NCI-H510A (cell line): ENCODE measurements around the gene NUDT11.
"Not testable (repeated sequence)": the region's sequence is repeated elsewhere in the genome, so short reads cannot be mapped to it uniquely, and the experiment has no call there.

Source experiments
- DNase-seq: peaks from one replicate; lab custom pipeline; 2025; lab: John Stamatoyannopoulos, UW

Gene NUDT11

DNA sequence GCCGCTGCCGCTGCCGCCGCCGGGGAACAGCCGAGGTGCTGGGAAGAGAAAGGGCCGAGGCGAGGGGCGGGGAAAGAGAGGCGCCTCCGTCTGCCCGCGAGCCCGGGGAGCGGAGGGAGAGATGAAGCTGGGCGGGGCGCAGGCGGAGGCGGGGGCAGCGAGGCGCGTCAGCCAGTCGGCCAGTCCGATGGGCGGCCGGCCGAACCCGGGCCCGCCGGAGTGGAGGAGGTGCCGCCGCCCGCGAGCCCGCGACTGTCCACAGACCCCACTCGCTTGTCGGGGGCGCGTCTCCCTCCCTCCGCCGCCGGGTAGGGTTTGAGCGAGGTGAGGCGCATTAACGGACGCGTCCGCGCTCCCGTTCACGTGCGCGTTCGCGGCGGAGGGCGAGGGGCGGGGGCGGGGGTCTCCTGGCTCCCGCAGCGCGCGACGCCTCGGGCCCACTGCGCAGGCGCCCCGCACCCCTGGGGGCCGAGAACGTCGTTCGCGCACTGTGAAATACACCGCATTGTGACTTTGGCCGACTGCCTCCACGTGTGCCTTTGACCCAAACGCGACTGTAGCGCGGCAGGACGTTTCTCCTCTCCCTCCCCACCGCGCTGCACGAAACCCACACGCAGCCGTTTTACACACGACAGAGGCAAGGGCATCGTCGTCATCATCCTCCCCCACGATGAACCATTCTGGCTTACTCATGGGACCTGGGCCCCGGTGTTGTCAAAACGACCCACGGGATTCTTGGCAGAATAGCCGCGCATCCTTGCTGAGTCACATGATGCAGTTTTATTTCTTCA lies at the start of gene NUDT11:
TSS of gene NUDT11 (minus strand) at position 92 of the 791 bp plus-strand sequence. CDS start 148 bp downstream, outside the sequence.
- DNase-seq = no peak

DNA sequence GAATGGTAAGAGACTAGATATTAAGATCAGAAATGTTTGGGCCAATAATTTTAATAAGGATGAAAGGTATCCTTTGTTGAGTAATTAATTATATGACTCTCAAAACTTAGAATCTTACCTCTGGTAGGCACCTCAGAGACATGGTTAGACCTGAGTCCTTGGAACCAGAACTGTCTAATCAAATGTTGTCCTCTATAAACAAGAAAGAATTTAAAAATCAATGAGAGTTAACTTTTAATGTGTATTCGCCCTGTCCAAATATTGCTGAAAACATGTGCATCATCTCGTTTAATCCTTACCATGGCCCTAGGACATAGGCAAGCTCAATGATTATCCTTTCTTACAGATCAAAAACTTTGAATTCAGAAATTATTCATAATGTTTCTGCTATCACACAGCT lies 24.0 kb upstream of the NUDT11 start:
- DNase-seq = no peak

DNA sequence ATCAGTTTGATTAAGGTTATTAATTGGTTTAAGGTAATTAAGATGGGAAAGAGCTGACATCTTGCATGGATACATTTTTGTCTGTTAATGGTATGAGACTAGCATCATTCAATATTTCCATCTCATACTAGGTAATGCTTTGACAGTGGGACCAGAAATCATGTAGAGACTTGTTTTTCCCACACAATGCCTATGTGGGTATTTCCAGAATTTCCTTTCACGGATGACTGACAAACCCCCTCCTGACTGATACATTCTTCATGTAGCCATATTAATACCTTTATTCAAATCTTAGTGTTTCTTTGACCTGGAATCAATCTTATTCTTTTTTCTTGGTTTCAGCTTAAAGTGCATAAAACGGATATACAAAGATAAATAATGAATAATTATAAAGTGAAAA lies 22.7 kb upstream of the NUDT11 start:
- DNase-seq = not testable (repeated sequence)

DNA sequence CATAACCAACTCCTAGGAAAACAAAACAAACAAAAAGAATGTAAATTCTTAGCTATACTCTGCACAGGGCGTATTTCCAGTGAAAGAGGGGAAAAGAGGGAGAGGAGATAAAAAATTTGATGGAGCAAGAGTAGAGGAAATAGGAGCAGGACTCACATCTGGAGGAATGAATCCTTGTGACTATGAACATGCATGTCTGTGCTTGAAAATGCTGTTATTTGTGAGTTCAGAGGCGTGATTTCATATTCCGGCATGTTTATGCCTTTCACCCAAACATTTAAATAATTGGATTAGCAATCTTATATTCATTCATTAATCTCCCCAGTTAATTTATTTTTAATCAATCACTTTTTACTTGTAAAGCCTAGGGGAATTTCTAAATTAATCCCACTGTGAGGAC lies 11.2 kb upstream of the NUDT11 start:
- no peak for DNase-seq

DNA sequence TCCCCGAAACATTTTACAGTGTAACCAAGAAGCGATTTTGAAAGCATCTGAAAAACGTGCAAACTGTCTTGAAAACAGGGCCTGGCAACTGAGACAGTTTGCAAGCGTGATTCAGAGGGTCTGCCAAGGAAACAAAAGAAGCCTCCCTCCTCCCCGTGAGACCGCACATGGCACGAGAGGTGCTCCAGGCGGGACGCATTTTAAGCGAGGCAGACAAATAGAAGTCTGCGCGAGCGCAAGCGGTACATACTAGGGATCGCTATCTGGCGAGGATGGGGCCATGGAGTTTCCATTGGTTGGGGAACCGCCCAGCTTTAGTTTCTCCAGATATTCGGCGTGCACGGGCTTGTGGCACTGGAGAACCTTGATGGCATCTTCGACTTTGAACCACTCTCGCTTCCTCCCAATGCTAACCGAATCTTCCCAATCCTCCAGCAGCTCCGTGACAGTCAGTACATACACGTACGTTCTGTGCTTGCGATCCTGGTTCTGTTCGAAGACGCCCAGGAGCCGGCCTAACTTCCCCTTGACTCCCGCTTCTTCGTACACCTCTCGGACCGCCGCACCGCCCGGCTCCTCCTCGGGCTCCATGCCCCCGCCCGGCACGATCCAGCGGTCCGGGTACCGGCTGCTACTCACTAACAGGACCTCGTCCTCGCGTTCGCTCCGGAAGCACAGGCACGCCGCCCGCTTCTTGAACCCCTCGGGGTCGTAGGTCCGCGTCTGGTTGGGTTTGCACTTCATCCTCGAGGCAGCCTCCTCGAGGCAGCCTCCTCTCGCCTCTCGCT lies 497 bp downstream of the NUDT11 start:
- DNase-seq = not testable (repeated sequence)

DNA sequence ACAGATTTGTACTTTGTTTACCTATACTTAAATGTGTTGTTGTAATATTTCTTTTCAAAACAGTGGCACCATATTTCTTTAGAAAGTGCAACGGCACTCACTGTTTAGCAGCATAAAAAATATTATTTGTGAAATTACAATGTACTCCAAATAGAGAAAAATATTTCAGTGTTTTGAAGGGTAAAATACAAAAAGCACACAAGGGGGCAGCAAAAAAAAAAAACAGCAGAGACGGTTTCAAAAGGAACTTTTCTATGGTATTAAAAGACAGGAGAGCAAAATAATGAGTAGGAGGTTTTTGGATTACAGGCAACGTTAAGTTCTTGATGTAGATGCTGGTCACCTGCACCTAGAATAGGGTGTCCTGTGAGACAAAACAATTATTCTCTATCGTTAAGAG lies 2.0 kb downstream of the NUDT11 start:
- DNase-seq = no peak

DNA sequence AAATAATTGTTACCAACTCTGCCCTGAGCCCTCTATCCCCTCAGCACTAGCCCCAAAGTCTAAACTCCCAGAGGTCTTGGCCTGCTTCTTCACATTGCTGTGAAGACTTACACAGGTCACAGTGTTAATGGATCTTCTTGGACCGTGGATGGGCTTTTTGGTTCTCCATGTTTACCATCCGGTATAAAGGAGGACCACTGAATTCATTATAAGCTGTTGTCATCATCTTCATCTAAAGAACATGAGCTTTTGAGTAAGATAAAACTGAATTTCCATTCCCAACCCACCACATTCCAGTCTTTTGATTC lies 8.5 kb downstream of the NUDT11 start:
- DNase-seq = no peak

DNA sequence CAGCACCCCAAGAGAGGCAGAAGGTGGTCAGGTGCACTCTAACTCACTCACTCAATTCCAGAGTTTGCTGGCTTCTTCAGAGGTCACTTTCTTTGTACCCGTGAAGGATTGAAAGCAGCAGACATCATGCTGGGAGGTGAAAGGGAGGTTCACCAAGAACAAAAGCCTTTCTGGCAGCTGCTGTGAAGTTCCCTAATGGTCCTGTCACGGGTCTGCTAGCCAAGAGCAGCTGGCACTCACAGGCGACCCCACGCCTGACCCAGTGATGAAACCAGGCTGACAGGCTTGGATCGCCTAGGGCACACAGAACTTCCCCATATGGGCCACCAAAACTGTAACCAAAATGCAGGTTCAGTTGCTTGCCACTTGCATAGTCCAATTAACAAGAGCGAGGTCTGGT lies 11.8 kb downstream of the NUDT11 start:
- no peak for DNase-seq

DNA sequence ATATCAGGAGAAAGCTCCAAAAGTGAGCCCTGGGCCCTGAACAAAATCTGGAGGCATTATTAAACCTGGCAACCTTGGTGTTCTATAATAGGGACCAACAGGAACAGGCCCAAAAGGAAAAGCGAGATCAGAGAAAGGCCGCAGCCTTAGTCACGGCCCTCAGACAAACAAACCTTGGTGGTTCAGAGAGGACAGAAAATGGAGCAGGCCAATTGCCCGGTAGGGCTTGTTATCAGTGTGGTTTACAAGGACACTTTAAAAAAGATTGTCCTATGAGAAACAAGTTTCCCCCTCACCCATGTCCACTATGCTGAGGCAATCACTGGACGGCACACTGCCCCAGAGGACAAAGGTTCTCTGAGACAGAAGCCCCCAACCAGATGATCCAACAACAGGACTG lies 14.0 kb downstream of the NUDT11 start:
- not testable (repeated sequence) for DNase-seq

DNA sequence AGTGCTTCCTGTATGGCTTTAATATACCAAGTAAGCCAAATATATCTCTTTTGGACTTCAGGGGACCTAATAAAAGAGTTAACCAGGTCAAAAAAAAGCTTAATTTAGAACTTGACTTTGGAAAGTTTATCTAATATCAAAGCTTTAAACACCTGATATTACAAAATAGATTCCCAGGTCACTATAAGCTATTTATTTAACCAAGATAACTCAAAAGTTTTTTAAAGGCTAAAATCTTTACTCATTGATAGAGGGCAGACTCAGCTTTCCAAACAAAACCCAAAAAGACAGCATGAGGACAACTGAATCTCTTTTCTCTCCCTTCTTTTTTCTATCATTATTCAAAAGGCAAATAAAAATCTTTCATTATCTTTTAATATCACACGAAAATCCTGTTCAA lies 19.5 kb downstream of the NUDT11 start:
- DNase-seq = no peak

DNA sequence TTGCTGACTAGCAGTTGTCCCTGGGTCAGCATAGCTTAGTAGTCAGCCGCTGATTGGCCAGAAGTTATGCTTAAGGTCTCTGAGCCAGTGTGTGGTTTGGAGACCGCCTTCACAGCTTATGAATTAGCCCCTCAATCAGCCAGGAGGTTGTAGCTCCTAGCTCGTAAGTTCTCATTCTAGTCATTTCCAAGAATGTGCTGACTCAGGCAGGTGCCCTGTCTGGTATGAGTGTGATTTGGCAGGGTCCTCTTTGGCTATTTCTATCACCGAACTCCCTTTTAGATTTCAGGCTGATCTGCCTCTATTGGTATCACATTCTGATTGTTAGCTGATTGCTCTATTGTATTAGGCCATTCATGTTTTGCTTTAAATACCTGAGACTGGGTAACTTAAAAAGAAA lies 33.1 kb downstream of the NUDT11 start:
- DNase-seq = no peak

DNA sequence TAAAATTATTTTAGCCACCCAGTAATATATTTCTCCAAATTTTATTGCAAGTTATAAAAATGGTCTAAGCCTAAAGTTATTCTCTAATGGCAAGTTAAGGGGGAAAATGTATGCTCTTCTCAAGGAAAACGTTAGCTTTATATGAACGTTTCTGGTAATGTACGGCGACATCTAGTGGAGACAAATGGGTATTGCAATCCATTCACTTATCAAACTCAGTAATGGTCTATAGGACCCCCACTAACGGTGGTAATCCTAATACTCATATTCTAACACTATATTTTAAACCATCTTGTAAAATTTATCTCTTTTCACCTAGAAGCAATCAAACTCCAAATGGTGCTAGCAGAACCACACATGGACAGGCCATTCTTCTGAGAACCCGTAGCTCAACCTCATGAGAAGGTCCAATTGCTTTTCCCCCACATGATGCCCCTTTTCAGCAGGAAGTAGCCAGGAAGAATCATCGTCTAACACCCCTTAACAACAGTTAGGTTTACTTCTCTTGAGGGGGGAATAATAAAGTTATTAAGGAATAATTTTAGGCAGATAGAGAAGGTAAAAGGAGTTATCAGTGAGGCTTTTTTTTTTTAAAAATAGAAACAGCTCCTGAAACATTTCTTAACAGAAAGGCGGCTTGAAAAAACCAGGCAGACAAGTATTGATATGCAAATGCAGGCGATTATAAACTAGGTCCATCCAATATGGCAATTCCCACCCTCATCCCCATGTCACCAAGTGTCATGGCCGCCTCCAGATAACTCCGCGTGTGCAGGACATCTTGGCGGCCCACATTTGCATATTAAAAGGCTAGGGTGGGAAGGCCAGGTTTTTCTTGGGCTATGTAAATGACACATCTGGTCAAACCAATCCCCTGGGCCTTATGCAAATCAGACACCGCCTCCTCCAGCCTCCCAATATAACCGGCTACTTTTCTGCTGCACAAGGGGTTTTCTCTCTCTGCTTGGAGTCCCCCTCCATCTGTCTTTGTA lies 35.0 kb downstream of the NUDT11 start:
- DNase-seq = no peak

DNA sequence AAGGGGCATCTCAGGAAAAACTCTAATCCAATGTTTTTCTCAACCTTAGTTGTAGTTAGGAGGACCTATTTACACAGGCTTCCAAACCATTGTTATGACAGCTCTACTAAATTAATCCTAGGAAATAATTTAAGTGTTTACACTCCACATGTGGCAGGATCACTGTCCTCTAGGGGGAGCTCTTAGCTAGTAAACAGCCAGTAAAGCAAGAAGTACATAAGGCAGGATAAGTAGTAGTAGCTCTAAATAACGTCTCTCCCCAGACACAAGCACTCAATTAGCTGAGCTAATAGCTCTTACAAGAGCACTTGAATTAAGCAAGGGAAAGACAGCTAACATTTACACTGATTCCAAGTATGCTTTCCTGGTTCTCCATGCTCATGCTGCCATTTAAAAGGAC lies 37.3 kb downstream of the NUDT11 start:
- DNase-seq = no peak

DNA sequence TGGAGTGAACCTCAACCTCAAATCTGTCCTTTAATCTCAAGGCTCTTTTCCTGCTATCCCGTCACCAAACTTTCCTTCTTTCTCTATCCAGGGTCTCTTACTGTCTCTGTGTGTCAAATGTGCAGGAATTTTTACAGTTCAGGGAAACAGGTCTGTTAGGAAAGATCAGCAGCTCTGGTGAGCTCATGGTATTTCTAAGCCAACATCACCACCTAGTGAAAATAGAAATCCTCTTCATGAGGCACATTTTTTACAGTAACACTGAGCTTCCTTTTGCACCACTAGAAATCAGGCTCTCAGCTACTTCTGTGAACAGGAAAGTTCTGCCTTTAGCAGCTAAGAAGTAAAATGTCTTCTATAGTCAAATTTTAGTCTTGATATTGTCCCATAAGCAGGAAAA lies 39.6 kb downstream of the NUDT11 start:
- no peak for DNase-seq

DNA sequence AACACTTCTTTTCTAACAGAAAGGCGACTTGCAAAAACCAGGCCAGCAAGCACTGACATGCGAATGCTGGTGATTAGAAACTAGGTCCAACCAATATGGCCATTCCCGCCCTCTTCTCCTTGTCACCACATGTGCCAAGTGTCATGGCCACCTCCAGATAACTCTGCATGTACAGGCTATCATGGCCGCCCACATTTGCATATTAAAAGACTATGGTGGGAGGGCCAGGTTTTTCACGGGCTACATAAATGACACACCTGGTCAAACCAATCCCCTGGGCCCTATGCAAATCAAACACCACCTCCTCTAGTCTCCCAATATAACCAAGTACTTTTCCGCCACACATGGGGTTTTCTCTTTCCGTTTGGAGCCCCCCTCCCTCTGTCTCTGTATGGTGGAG lies 40.1 kb downstream of the NUDT11 start:
- DNase-seq = no peak

DNA sequence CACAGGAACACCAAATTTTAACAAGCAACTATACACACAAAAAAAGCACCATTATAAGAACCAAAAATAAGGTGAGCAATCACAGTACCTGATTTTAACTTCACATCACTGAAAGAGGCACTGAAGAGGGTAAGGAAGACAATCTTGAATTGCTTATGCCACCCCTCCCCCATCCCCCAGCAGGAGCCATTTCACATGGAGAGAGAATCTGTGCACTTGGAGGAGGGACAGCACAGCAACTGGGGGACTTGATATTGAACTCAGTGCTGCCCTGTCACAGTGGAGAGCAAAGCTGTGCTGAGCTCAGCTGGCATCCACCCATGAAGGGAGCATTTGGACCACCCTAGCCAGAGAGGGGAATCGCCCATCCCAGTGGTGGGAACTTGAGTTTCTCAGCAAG lies 56.0 kb downstream of the NUDT11 start:
- DNase-seq = no peak
